ENCODE results near the gene SRPRB.

SRPRB gene

GRCh38 chr3:133805702-133806475 lies at the start of gene SRPRB:
Gene SRPRB (plus strand): TSS chr3:133805815. CDS start chr3:133805849, 34 bp downstream.
- DNase-seq: peak; percentile 98

DNA sequence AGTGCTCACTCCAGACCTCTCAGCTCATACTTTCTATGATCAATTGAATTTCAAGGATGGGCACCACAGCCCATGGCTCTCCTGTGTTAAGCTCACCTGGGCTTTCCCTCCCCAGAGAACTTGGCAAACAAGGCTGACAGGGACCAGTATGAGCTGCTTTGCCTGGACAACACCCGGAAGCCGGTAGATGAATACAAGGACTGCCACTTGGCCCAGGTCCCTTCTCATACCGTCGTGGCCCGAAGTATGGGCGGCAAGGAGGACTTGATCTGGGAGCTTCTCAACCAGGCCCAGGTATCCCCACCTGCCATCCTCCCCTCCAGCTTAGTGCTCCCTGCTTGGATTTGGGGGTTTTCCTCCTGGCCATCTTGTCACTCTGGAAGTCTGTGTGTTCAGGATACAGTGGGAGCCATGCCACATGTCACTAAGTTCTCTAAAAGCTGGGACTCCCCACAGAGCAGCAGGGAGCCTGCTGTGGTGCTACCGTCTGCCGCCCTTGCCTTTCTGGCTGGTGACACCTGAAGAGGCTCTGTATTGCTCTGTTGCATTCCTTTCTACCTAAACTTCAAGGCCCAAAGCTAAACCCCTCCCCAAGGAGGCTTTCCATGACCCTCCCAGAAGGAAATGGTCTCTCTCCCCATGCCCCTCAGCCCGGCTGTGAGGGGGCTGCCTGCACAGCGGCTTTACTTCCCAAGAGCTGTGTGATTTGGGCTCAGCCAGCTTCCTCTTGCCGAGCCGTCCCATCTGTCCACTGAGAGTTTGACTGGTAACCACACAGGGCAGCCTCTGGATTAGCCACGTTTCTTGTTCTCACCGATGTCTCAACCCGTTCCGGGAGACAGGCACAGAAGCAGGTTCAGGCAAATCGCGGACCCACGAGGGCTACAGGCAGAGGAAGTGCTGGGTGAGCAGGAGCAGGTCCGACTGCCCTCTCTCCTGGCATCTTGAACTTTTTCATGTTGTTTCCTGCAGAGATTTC lies 48.6 kb upstream of the SRPRB start:
- DNase-seq: no peak

DNA sequence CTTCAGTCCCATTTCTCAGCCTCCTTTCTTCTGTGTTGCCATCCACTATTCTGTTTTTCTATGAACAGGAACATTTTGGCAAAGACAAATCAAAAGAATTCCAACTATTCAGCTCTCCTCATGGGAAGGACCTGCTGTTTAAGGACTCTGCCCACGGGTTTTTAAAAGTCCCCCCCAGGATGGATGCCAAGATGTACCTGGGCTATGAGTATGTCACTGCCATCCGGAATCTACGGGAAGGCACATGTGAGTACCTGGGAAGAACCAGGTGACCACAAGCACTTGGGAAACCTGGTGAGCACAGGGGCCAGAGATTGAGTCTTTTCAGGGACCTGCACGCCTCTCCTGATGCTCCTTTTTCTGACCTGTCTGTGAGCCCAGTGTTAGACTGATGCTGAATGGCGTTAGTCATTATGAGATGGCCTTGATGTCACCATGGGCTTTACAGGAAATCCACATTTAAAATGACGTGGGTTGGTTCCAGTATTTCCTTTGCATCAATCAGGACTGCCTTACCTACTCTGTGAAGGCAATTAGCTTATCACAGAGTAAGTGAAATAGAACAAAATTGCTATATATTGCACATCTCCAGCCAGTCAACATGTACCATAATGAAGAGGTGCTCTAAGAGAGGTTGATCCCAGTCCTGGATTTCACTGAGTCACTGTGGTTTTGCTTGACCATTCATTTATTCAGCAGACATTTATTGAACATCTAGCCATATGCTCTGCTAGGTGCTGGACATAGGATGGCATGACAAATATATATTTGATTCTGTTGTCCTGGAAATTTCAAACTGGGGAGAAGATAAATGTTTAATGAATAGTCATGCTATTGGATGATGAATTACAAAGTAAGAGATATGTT lies 47.7 kb upstream of the SRPRB start:
- DNase-seq: no peak

DNA sequence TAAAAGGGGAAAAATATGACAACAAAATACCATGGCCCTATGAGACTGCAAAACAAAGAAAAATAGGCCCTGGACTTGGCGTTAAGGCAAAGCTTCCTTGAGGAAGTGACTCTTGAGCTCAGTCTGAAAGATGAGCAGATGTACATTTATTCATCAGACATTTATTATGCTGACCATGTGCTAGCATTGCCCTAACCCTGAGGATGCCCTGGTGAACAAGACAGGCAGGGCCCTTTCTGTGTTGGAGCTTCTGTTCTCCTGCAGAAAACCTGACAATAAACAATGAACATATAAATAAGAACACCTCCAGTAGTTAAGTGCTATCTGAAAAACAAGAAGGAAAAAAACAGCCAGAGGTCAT lies 47.1 kb upstream of the SRPRB start:
- no peak for DNase-seq

DNA sequence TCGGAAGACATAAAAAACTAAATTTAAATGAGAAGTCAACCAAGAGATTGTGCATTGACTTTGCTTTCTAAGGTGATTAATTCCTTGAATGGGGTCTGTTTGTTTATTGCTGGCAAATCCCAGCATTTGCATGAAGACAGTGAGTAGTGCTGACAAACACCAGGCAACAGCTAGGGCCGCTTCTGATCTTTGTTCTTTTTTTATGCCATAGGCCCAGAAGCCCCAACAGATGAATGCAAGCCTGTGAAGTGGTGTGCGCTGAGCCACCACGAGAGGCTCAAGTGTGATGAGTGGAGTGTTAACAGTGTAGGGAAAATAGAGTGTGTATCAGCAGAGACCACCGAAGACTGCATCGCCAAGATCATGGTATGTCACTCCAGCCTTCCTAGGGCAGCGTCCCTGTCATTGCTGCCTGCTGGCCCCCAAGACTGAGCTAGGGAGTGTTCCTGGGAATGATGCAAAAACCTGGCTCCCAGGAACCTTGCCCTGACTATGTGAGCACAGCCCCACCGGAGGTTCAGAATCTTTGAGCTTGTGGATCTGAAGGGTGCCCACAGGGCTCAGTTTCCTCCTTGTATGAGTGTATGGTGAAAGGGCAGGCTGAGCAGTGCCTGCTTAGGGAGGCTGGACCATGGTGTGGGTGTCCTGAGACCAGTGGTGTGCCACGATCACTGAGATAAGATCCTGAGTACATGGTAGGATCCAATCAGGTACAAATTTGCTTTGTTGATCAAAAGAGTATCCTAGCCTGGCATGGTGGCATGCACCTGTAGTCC lies 46.5 kb upstream of the SRPRB start:
- DNase-seq: no peak

- no peak for DNase-seq
Measured at GRCh38 chr3:133759740-133760305, 45.8 kb upstream of the SRPRB start.

DNA sequence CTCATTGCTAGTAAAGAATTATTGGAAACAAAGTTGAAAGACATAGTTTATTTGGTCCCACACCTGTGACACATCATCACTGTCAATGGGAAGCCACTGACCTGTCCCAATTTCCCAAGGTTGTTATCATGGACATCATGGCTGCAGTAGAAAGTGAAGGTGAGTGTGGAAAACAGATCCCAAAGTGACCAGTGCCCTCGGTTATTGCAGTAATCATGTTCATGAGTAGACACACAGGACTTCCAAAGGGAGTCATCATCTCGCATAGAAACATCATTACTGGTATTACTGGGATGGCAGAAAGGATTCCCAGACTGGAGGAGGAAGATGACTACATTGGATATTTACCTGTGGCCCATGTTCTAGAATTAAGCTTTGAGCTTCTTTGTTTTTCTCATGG lies 44.7 kb upstream of the SRPRB start:
- no peak for DNase-seq

DNA sequence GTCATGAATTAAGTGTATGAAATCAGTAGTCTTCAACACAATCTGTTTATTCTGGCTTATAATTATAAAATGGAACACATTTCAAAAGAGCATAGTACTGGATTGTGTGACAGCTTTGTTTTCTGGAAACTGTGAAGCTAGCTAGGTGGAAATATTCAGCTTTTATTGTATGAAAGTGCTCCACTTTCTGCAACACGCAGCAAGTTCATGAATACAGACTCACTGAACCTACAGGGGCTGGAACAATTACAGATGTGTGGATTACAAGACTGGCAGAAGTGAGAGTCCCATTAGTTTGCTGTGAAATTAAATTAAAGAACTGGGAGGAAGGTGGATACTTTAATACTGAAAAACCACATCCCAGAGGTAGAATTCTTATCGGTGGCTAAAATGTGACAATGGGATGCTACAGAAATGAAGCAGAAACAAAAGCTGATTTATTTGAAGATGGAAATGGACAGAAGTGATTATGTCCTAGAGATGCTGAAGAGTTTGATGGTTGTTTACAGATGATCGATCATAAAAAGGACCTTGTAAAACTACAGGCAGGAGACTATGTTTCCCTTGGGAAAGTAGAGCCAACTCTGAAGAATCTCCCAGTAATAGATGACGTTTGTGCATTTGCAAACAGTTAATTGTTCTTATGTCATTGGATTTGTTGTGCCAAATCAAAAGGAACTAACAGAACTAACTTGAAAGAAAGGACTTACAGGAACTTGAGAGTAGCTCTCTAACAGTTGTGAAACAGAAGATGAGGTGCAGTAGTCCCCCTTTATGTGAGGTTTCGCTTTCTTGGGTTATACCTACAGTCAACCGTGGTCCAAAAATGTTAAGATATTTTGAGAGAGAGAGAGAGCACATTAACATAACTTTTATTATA lies 43.8 kb upstream of the SRPRB start:
- no peak for DNase-seq

DNA sequence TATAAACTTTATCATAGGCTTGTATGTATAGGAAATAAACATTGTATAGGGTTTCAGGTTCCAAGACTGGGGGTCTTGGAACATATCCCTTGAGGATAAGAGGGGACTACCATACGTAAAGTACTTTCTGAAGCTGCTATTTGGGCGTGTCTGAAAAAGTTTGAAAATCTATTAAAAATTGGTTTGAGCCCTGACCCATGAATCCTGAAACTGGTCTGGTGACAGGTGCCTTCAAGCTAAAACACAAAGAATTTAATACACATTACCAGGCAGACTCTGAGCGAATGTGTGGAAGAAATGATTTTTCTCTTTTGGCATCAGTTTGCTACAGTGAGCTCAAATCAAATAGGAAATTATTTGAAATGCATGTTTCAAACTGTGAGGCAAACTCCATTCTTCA lies 43.1 kb upstream of the SRPRB start:
- DNase-seq: no peak

DNA sequence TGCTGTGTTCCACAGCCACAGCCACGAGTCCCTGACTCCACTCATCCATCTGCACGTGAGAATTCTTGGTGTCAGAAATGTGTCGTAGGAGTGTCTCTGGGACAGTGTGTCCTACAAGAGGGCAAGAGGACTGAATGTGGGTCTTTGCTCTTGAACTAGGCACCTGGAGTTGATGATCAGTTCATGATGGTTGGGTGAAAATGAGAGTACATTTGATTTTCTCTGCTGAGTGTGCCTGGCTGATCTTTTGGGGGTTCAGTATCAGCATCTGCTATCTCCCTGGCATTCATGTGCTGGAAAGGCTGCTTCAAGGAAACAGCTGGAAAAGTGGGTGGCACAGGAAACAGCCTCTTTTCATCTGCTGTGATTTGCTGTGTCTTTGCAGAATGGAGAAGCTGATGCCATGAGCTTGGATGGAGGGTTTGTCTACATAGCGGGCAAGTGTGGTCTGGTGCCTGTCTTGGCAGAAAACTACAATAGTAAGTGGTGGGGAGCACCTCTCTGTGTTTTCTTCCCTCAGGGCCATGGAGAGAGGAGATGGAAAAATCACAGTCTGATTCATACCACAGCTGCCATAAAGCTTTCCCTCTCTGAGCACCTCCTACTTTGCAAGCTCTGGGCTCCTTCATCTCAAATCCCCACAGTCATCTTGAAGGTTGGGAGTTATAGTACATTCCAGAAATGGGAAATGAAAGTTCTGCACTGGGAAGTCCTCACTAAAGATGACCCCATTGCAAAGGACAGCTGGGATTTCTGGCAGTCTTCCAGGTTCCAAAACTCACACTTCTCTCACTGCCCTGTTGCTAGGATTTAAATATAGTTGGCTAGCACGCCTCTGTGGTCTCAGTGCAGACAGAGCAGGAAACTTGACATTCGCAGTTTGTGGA lies 41.6 kb upstream of the SRPRB start:
- DNase-seq: no peak

DNA sequence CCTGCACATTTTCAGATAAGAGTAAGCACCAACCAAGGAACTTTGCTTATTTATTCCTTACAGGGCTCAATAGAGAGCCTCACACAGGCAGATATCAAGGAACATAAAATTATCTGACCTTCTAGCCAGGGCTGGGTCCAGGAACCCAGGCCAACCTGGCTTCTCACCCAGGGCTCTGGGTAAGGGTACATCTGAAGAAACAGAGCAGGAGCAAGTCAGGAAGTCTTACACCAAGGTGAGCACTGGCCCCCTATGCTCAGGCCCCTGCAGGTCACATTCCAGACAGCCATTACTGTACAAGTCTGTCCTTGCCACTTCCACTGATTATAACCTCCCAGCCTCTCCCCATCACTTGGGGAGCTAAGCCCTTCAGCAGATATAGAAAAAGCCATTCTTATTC lies 40.4 kb upstream of the SRPRB start:
- DNase-seq: no peak

- no peak for DNase-seq
Measured at GRCh38 chr3:133767607-133768006, 38.0 kb upstream of the SRPRB start.

- no peak for DNase-seq
Measured at GRCh38 chr3:133769536-133769935, 36.1 kb upstream of the SRPRB start.

DNA sequence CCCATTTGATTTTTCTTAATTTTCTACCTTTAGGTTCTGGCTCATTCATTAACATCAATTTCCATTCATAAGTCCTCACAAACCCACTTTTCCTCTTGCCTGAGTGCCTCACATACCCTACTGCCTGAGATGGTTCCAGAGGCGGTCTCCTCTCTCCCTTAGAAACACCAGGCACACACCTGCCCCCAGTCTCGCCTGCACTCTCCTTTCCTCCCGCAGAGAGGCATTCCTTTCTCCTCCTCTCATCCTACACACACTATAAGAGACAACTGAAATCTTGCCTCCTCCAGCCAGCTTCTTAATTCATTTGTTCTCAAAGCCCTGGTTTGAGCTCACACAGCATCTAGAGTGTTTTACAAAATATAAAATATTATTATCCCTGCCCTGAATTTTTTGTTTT lies 31.9 kb upstream of the SRPRB start:
- DNase-seq: no peak

DNA sequence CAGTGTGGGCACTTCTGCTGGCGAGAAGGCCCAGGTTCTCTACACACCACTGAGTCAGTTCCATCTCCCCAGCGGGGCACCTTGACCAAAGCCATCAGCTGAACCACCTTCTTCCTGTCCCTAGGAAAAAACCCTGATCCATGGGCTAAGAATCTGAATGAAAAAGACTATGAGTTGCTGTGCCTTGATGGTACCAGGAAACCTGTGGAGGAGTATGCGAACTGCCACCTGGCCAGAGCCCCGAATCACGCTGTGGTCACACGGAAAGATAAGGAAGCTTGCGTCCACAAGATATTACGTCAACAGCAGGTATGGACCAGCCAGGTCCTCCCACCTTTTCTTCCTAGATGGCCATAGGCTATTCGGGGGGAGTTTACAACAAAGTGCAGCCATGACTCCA lies 30.3 kb upstream of the SRPRB start:
- no peak for DNase-seq

- no peak for DNase-seq
Measured at GRCh38 chr3:133775835-133776234, 29.8 kb upstream of the SRPRB start.

DNA sequence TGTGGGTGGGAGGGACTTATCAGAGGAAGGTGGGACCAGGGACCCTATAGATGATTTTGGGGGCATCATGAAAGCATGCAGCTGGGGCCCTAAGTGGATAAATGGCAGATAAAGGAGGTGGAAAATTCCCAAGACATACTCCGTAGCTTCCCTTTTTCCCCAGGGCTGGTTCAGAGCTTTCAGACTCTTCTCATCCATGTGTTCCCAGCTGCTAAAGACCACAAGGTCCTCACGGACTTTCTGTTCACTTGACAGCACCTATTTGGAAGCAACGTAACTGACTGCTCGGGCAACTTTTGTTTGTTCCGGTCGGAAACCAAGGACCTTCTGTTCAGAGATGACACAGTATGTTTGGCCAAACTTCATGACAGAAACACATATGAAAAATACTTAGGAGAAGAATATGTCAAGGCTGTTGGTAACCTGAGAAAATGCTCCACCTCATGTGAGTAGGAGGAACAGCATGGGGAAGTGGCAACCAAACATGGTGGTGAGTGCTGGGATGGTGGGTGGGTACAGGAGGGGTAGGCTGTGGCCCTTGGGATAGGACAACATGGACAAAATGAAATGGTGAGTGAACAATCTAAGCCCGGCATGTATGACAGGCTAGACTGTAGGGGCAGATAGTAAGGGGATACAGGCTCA lies 28.7 kb upstream of the SRPRB start:
- no peak for DNase-seq

DNA sequence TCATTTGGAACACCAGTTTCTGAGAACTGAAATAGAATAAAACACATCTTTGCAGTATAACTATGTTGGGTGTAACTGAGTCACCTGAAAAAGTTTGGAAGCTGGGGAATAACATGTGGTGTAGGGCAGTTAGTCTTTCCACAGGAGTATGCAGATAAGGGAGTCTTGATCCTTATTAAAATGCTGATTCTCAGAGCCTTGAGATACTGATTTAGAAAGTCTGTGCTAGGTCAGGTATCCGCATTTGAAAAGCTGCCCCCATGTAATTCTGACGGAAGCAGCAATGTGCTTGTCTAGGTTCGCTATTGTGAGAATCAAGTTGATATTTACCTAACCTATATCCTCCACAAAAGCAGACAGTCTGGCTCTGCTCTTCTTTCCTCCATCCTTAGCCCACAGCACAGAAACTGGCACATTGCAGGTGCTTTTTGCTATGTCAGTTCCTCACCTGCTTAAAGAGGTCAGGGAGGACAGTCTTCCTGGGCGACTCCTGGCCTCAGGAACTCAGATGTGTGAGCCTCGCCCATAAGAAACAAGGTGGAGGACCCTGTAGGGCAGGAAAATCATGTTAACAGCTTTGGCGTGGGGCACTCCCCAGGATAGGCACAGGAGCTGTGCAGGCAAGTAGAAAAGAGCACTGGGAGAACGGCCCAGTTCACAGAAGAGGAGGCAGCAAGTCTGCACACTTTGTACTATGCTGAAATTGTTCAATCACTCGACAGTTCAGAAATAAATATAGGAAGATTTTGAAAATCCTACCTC lies 27.6 kb upstream of the SRPRB start:
- no peak for DNase-seq

Measured in NCI-H146 (cell line).